GM11168 (cell line): ENCODE measurements around the gene DCC.

Source experiments
- in situ Hi-C: fragments of 300-500 bp; cut with MboI; formaldehyde crosslinking; loops from one replicate; pipeline ENCODE4 v1.12.0; 2022; ENCODE audit warnings: low sequenced_read_pairs; ENCODE audit not compliant: unreplicated experiment

The DCC gene

DNA sequence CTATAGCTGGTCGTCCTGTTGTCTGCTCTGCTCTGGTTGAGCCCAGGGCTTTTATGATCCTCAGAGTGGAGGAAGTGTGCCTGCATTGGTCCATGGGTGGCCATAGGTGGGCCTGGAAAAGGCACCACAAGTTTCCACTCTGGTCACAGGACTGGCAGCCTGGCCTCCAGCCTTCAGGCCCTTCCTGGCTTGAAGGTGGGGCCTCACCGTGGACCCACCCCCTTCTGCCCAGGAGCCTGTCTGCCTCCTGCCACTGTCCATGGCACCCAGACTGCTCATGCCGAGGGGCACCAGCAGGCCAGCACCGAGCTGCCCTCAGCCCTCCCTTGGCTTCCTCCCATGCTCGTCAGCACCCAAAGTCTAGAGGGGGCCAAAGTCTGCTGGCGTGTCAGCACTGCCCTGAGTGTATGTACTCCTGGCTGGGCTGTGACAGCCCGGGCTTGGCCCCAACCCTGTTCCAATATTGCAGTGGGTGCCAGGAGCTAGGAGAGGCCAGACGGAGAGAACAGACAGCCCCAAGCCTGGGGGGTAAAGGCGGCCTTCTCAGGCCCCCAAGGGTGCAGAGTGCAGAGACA lies 529.4 kb downstream of the DCC start:
- in situ Hi-C loops: no loop called here

DNA sequence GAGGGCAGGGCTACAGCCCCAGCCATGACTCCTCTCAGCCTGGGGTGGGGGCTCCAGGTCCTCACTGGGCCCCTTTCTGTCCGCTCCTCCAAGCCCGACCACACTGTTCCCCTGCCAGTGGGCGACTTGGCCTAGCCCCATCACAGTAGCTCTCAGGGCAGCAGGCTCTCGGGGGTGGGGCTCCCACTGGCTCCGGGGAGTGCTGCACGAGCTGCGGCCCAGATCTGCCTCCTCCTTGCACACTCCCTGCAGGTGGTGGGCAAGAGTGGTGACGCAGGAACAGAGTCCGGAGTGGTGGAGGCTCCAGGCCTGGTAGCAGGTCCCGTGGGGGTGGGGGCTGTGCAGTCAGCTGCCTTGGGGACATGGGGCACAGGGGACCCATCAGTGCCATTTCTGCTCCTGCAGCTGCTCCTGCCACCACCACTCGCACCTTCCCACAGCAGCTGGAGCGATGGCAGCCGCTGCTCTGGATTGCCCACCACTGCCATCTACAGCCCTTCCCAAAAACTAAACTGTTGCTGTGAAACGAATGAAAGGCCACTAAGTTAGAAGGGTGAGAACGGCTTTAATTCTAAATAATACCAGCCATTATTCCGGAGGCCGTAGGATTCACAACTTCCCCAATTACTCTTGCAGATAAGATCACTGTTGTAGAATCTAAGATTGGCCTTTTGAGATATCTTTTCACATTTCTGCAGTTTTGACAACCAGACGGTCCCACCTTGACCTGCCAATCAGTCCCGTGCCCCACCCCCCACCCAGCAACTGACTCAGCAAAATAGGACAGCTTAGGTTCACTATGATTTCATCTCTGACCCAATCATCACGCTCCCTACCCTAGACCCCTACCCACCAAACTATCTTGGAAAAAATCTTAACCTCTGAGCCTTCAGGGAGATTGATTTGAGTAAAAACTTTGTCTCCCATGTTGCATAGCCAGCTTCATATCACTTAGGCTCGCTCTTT lies 530.2 kb downstream of the DCC start:
- in situ Hi-C loops: no loop called here

DNA sequence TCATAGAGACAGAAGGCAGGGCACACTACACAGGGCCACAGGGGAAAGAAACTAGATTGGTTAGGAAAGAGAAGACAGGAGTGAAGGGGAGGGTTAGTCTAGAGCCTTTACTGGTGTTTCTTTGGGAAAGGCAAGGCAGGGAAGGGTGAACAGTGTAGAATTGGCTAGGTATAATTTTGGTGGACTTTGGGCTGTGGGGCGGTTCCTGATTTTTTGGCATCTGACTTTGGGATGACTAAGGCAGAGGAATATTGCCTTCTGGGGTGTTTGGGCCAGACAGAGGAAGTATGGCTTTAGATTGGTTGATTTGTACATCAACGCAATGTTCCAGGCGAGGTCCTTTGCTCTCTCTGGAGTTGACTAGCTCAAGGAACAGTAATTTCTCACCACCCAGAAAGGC lies 534.8 kb downstream of the DCC start:
- in situ Hi-C loops: no loop called here

DNA sequence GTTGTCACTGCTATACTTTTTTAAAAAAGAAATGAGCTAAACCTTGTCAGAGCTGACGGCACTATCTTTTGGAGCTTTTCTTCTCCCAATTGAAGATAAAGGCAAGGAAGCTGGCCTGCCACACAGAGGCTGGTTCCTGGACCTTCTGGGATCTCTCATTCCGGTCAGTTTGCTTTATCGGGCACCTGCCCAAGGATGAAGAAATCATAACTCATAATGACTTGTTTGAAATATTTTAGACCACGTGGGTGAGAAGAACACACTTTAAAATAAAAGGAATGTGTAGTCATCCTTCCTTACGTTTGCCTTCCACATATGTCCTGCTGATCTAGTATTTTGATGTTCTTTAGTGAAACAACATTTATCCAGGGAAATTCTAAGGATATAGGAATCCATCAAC lies 535.7 kb downstream of the DCC start:
- in situ Hi-C loops: no loop called here

DNA sequence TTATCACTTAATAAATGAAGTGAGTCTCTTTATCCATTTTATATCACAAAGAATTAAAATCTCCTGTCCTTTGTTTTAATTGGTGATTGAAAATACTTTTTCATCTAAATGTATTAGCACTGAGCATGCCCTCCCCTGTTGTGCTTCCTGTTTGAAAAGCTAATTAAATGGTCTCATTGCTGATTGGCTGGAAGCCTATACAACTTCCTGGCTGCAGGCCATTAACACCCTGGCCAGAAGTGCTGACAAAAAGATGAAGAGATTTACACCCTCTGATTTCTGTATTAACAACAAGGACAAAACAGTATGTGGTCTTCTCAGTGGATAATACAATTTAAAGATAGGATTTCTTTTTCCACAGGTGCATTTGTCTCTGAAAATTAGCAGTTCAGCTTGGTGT lies 548.0 kb downstream of the DCC start:
- in situ Hi-C loops: no loop called here

DNA sequence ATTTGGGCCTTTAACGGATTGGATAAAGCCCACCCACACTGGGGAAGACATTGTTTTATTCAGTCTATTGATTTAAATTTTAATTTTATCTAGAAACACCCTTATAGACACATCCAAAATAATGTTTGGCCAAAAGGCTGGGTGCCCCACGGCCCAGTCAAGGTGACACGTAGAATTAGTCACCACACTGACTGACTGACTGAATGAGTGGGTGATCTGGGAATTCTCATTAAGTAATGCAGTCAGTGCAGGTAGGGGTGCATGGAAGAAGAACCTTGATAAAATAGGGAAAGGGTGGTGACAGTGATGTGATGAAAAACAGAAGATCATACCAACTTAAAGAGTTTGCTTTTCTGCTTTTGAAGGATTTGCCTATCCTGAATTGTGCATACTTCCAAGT lies 554.8 kb downstream of the DCC start:
- in situ Hi-C loops: no loop called here

DNA sequence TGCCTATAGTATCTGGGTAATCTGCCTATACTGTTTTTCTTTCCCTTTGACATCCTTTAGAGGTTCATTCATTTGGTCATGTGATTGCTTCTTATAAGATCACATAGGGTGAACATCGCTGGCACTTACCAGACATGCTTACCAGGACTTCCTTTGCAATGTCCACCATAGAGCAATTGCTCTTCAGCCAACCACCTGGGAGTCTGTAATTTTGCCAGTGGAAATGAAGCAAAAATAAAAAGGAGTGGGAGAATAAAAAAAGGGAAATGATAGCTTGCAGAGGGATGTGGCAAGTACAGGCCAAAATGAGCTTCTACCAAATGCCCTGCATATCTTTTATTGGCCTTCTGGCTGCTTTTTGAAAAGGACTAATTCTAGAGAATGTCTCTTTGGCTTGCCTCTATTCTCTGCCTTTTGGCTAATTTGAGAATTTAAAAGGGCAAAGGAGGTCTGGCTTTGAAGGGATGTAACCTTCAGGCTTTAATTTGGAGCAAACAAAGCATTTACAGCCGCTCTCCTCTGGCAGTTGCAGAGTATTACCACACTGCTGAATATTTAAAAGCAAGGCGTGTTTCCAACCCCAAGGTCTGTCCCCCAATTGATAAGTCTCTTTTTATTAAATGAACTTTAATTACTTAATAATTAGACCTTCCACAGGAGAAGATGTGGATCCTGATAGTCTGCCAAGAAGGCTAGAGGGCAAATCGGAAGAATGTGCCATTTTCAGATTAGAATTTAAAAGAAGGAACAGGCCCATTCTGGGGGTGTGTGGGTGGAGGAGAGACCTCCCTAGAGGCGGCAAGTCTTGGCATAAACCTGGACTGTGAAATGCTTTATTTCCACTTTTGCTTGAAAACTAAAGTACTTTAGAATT lies 557.9 kb downstream of the DCC start:
- in situ Hi-C loops: no loop called here

DNA sequence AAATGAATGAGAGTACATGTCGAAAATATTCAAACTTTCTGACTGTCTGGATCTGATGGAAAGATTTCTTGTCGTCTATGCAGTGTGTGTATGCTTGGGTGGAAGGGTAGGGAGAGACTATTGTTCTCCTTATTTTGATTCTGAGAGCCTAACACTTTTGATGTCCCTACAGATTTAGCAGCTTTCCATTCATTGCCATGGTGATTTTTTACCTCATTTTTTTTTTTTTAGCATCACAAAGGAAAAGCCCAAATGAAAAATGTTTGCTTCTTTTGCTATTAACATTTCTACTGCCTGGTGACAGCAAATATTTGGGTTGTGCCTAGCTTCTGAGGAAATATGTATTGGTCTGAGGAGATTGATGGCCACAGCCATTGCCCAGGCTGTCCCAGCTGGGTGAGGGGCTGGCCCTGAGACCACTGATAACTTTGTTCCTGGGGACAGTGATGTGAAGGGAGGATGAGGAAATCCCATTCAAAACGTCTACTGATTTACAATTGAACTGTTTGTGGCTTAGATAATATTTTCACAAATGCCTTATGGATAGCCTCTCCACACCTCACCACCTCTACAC lies 558.6 kb downstream of the DCC start:
- in situ Hi-C loops: no loop called here

DNA sequence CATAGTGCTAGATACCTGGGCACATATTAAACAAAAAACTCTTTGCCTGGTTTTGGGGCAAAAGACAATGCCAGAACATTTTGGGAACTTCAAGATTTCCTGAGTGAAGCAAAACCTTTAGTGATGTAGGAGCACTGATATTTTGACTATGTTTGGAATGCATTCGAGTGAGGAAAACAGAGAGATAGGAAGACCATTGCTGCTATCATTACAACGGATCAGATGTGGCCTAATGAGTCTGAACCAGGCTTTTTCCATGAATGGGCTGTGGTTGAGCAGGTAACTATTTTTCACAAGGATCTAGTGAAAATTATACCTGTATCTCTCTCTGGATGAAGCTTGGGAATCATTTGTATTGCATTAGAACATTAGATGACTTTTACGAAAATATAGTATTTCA lies 562.2 kb downstream of the DCC start:
- in situ Hi-C loops: no loop called here

DNA sequence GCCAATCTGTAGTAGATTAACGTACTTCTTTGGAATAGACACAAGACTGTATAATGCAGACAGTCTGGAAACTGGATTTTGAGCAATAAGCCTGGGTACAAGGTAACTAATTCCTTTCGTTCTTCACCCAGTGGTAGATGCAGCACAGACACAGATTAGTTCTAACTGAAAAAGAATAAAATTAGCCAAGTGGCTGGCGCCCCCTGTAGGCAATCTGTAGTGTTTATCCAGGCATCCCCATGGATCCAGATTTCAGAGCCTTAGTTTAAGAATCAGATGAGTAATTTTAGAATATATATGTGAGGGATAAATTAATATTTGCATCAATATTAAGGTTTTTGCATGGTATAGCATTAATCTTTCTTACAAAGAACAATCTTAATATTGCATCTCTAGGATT lies 563.9 kb downstream of the DCC start:
- in situ Hi-C loops: no loop called here

DNA sequence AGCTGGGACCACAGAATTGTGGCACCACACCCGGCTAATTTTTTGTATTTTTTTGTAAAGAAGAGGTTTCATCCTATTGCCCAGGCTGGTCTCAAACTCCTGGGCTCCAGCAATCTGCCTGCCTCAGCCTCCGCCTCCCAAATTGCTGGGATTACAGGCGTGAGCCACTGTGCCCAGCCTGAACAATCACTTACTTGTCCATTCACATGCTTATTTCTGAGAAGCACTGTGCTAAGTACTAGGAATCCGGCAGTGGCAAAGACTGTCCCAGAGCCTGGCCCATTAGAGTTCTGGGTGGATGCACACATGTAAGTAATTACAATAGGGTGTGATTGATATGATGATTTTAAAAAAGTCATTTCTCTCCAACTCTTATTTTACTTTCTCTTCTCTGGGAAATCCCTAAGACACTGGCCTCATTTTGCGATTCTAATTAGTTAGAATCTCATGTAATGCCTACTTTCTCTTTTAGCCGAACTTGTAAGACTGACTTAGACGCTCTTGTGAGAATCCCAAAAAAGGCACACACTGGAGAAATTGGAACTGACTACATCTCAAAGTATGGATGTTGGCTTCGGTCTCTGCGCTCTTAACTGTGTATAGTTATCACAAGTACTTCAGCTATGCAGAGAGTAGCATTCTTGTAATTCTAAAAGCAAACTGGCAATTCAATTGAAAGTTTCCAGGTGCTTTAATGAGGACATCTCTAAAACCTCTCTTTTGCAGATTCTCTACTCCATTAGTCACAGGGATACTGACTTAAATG lies 567.7 kb downstream of the DCC start:
- in situ Hi-C loops: no loop called here

DNA sequence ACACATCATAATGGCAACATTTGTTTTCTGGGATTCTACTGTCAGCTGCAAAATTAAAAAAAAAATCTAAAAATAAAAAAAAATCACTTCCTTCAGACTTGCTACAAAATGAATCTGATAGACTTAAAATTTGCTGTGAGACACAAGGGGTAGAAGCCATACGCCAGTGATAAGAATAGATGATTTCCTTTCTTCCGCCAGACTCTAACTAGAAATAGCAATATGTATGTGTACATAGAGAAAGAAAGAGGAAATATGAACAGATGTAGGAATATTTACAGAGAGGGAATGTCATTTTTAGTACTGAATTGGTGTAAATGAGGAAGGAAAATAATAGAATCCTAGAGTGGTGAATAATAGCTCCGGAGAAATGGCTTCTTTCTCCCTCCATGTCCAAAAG lies 574.2 kb downstream of the DCC start:
- in situ Hi-C loops: no loop called here

DNA sequence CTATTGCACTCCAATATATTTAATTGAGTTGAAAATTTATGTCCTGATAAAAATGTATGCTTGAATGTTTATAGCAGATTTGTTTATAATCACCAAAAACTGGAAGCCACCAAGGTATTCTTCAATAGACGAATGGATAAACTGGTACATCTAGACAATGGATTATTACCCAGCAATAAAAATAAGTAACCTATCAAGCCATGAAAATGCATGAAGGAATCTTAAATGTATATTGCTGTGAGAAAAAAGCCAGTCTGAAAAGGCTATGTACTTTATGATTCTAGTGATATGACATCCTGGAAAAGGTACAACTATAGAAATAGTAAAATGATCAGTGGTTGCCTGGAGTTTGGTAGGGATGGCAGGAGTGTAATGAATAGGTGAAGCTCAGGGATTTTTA lies 580.7 kb downstream of the DCC start:
- in situ Hi-C loops: no loop called here

DNA sequence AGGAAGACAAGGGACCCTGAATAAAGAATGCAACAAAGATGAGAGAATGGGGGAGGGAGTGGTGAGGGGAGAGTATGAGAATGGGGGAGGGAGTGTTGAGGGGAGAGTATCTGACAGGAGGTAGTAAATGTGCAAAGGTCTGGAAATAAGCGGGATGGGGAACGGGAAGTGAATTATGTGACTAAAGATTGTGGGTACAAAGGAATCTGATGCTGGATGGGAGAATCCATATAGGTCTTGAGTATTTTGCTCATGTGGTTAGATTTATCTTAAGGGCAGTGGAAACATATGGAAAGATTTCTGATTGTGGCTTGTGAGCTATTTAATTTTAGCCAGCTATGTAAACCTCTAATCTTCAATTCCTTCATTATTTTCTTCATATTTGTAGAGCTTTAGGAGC lies 593.4 kb downstream of the DCC start:
- in situ Hi-C loops: no loop called here

DNA sequence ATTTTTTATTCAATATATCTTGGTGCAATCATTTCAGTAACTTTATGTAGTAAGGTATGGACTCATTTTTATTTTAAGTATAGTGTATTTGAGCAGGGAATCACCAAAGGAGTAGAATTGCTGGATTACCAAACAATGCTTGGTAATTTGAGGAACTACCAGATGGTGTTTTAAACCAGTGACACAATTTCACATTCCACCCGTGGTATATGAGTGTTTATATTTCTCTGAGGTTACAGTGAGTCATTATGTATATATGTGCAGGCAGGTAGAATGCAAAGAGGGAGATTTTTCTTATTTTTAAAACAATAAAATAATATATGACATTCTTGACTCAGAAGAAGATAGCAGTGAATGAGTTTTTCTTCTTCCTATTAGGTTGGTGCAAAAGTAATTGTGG lies 596.9 kb downstream of the DCC start:
- in situ Hi-C loops: no loop called here

DNA sequence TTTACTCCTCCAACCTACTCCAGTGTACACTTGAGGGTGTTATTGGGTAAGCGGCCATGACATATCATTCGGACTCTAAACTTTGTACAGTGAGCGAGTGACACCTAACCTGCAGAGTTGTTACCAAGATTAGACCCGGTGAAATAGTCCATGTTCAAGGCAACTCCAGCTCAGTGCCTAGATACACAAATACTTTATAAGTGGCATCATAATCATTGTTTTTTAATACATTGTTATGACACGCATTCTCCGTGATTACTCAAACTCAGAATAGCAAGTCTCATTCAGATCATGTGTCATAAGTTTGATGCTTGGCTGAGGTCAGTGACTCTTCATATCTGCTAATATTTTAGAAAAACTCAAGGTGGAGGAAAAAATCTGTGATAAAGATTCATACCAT lies 597.8 kb downstream of the DCC start:
- in situ Hi-C loops: no loop called here

DNA sequence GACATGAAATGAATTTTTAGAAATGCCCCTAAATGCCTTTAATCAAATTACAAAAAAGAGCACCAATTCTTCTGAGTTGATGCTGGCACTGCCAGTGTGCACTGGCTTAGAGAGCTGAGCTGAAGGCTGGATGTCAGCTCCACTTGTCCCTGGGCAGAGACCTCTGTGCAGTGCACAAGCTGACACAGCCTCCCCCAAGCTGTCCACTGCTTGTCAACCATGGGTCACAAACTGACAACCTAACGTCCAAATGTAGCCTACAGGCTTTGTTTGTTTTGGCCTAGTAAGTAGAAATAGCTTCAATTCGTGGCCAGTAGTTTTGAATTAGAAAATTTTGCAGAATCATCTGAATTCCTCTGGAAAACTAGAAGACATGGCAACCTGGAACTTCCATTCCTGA lies 605.6 kb downstream of the DCC start:
- in situ Hi-C loops: no loop called here

DNA sequence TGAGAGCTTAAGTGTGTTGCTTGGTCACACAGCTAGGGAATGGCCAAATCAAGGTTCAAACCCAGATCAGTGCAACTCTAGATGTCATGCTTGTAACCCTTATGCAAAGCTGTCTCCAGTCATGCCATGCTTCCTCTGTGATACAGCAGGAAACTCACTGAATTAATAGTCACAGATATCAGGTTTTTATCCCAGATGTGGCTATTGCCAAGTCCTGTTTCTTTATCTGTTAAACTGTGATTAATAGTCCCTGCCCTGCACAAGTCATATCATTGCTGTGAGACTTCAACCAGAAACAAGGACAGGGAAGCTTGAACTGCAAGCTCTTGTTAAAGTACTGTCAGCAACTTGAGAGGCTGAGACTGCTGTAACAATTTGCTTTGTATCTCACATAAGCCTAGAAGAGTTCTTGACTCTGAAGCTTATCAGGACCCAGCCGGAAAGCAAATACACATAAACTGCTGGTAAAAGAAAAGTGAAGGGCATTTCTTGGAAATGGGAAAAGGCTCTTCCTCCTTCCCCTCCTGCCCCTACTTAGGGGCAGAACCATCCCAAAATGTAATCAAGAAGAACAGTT lies 609.0 kb downstream of the DCC start:
- in situ Hi-C loops: no loop called here

DNA sequence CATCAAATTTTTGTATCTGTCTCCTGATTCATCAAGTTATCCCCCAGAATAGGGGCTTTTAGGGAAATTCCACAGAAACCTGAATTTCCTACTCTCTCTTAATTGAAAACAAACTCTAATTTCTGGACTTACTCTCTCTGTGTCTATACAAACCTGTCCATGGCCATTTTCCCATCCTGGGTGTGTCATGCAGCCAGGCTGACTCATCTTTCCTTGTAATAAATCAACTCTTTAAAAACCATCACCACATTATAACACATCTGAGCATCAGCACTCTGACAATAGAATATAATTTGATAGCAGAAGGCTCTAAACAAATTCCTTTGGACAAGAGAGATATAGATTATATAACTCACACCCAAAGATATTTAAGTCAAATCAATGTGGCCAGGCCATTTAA lies 610.2 kb downstream of the DCC start:
- in situ Hi-C loops: no loop called here

DNA sequence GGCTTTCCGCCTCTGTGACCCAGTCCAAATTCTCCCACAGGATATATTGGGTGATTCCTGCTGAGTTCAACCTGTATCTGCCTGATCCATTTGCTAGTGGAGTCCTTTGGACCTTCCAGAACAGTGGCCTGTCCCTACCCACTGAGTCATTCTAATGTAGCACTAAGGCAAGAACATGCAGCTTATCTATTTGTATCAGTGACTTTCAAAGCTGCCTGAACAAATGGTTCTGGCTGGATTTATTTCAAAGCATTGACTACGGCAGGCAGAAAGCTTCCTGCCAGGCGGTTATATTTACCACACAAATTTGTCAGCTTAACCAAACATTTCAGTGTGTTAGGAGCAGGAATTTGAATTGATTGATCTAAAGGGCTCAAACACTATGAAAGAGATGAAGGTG lies 613.4 kb downstream of the DCC start:
- in situ Hi-C loops: no loop called here
